Measurements from ENCODE around the gene MYL10.

GRCh38 chr7:101630591-101630990 lies 1.5 kb upstream of the MYL10 start:
- no peak for TF ChIP-seq POLR2AphosphoS5 (IDR thresholded peaks at IDR 0.05; ENCODE audit: low read depth, low read length)
- TF ChIP-seq FOXM1 (IDR thresholded peaks at IDR 0.05; ENCODE audit: low read depth): no peak
- TF ChIP-seq CTCF (IDR thresholded peaks at IDR 0.05): no peak
